HG02840 (cell line): ENCODE data around the gene HSPA4.
"Not testable (repeated sequence)": the region's sequence is repeated elsewhere in the genome, so short reads cannot be mapped to it uniquely, and the experiment has no call there.

Source experiments
- ATAC-seq: cut with Tn5 transposase; IDR thresholded peaks from one replicate; pipeline ENCODE4 v1.9.1; 2021; ENCODE audit warnings: mild to moderate bottlenecking, moderate library complexity, moderate number of reproducible peaks; ENCODE audit not compliant: unreplicated experiment, low FRiP score

HSPA4 gene

GRCh38 chr5:133051542-133052316 lies at the start of gene HSPA4:
TSS of gene HSPA4 (plus strand) at chr5:133052013. CDS start at chr5:133052251, 238 bp downstream.
- peak; percentile 88 for ATAC-seq

GRCh38 chr5:133006653-133007052 lies 45.2 kb upstream of the HSPA4 start:
- no peak for ATAC-seq

- not testable (repeated sequence) for ATAC-seq
Measured at GRCh38 chr5:133008455-133008854, 43.4 kb upstream of the HSPA4 start.

- ATAC-seq: no peak
Measured at GRCh38 chr5:133015466-133015865, 36.3 kb upstream of the HSPA4 start.

GRCh38 chr5:133017964-133018363 lies 33.8 kb upstream of the HSPA4 start:
- ATAC-seq: no peak

GRCh38 chr5:133019471-133019870 lies 32.3 kb upstream of the HSPA4 start:
- ATAC-seq: not testable (repeated sequence)

GRCh38 chr5:133025804-133026663 lies 25.8 kb upstream of the HSPA4 start, which contains the start of gene ZCCHC10:
TSS of gene ZCCHC10 (minus strand) at chr5:133026549. CDS start at chr5:133026537, 12 bp downstream.
- ATAC-seq: peak; percentile 92

- no peak for ATAC-seq
Measured at GRCh38 chr5:133026664-133027153, 25.1 kb upstream of the HSPA4 start.

GRCh38 chr5:133029416-133029815 lies 22.4 kb upstream of the HSPA4 start:
- ATAC-seq: no peak

- ATAC-seq: no peak
Measured at GRCh38 chr5:133030343-133031005, 21.3 kb upstream of the HSPA4 start.

- ATAC-seq: peak; percentile 75
Measured at GRCh38 chr5:133032852-133033742, 18.7 kb upstream of the HSPA4 start.

- ATAC-seq: no peak
Measured at GRCh38 chr5:133034064-133034463, 17.7 kb upstream of the HSPA4 start.

GRCh38 chr5:133035224-133035623 lies 16.6 kb upstream of the HSPA4 start:
- no peak for ATAC-seq

GRCh38 chr5:133036677-133037076 lies 15.1 kb upstream of the HSPA4 start:
- not testable (repeated sequence) for ATAC-seq

- ATAC-seq: no peak
Measured at GRCh38 chr5:133041157-133041784, 10.5 kb upstream of the HSPA4 start.

- no peak for ATAC-seq
Measured at GRCh38 chr5:133041910-133042309, 9.9 kb upstream of the HSPA4 start.

- ATAC-seq: not testable (repeated sequence)
Measured at GRCh38 chr5:133046560-133046959, 5.3 kb upstream of the HSPA4 start.

- no peak for ATAC-seq
Measured at GRCh38 chr5:133047404-133047803, 4.4 kb upstream of the HSPA4 start.
